ENCODE data around the gene MMP7. TPM values are rescaled to one million over a fixed set of nuclear protein-coding genes. Genes with fewer than 3 reads are reported as not detected.

The MMP7 gene
- total RNA-seq, 1 donor from 2014 or later: not detected

DNA sequence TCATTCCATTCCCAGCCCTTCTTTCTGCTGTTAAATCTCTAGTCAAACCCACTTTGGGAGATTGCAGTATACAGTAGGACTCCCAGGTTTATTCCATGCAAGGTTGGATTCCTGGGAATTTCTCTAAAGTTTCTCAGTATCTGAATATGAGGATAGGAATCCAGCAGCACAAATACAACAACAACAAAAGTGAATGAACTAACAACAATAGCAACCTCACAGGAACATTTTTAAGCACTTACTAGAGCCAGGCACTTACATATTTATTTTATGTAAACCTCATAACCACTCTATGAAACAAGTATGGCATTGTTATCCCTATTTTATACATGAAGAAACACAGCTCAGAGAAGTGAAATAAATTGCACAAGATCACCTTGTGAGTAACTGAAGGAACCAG lies 1.9 kb downstream of the MMP7 start:
- Mint-ChIP-seq H3K4me1 (ENCODE audit: low read depth, unreplicated experiment) (no peaks in the 10 kb centered on the region), H3K36me3 (ENCODE audit: unreplicated experiment) (no peaks in the 10 kb centered on the region), H3K27ac (ENCODE audit: unreplicated experiment) (no peak overlapping the region), H3K9me3 (ENCODE audit: unreplicated experiment) (no peaks in the 10 kb centered on the region), H3K4me3 (ENCODE audit: unreplicated experiment) (no peak overlapping the region), H3K27me3 (ENCODE audit: unreplicated experiment) (no peaks in the 10 kb centered on the region)
- no peak for DNase-seq
- TF ChIP-seq, protein P1, sequence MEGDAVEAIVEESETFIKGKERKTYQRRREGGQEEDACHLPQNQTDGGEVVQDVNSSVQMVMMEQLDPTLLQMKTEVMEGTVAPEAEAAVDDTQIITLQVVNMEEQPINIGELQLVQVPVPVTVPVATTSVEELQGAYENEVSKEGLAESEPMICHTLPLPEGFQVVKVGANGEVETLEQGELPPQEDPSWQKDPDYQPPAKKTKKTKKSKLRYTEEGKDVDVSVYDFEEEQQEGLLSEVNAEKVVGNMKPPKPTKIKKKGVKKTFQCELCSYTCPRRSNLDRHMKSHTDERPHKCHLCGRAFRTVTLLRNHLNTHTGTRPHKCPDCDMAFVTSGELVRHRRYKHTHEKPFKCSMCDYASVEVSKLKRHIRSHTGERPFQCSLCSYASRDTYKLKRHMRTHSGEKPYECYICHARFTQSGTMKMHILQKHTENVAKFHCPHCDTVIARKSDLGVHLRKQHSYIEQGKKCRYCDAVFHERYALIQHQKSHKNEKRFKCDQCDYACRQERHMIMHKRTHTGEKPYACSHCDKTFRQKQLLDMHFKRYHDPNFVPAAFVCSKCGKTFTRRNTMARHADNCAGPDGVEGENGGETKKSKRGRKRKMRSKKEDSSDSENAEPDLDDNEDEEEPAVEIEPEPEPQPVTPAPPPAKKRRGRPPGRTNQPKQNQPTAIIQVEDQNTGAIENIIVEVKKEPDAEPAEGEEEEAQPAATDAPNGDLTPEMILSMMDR (IDR thresholded peaks at IDR 0.05; ENCODE audit: partially characterized antibody, unreplicated experiment): no peak

DNA sequence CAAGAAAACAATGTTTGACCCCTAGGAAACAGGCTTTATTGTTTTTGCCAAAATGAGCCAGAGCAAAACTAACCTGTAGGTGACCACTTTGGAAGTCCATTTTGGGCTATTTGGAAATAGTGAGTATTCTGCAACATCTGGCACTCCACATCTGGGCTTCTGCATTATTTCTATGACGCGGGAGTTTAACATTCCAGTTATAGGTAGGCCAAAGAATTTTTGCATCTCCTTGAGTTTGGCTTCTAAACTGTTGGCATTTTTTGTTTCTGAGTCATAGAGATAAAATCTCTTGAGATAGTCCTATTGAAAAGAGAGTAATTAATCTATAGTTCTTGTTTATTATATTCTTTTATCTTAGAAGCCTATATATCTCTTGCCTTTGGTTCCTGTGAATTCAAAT lies 2.9 kb downstream of the MMP7 start:
- Mint-ChIP-seq H3K27ac (ENCODE audit: unreplicated experiment) (no peak overlapping the region), H3K36me3 (ENCODE audit: unreplicated experiment) (no peaks in the 10 kb centered on the region), H3K4me3 (ENCODE audit: unreplicated experiment) (no peak overlapping the region), H3K4me1 (ENCODE audit: low read depth, unreplicated experiment) (no peaks in the 10 kb centered on the region), H3K9me3 (ENCODE audit: unreplicated experiment) (no peaks in the 10 kb centered on the region), H3K27me3 (ENCODE audit: unreplicated experiment) (no peaks in the 10 kb centered on the region)
- no peak for DNase-seq
- TF ChIP-seq, protein P1 (IDR thresholded peaks at IDR 0.05; ENCODE audit: partially characterized antibody, unreplicated experiment): no peak

DNA sequence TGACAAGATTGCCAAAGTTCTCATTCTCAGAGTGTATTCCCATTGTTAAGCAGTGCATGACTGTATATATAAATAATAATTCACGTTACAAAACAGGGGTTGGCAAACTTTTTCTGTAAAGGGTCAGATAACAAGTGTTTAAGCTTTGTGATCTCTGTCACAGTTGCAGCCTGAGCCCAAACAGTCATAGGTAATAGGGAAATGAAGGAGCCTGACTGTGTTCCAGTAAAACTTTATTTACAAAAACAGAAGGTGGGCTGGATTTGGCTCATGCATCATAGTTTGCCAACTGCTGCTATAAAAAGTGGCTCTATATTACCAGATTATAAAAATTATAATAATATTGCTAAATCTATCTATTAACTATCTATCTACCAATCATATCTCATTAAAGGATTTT lies 3.5 kb downstream of the MMP7 start:
- no peaks in the 10 kb centered on the region for H3K27me3 Mint-ChIP-seq (ENCODE audit: unreplicated experiment)
- H3K36me3 Mint-ChIP-seq (ENCODE audit: unreplicated experiment): no peaks in the 10 kb centered on the region
- no peak for DNase-seq
- H3K4me1 Mint-ChIP-seq (ENCODE audit: low read depth, unreplicated experiment): no peaks in the 10 kb centered on the region
- no peak overlapping the region for H3K4me3 Mint-ChIP-seq (ENCODE audit: unreplicated experiment)
- no peaks in the 10 kb centered on the region for H3K9me3 Mint-ChIP-seq (ENCODE audit: unreplicated experiment)
- TF ChIP-seq, protein P1 (IDR thresholded peaks at IDR 0.05; ENCODE audit: partially characterized antibody, unreplicated experiment): no peak
- H3K27ac Mint-ChIP-seq (ENCODE audit: unreplicated experiment): no peak overlapping the region

DNA sequence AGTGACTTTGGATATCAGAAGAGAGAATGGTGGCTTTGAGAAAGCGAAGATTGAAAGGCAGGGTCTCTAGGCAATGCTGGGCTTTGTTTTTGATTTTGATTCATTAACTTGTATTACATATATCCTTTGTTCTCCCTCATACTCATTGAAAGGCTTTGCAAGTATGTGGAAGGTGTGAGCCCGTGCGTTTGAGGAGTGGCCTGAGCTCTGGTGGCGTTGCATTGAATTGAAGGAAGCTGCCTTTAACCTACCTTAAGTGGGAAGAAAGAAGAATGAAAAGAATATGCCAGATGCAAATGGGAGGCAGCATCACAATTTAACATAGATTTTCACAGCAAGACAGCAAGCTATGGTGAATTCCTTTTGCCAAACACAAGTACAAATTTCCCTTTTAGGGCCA lies 6.7 kb downstream of the MMP7 start:
- no peaks in the 10 kb centered on the region for H3K4me1 Mint-ChIP-seq (ENCODE audit: low read depth, unreplicated experiment)
- DNase-seq: no peak
- no peaks in the 10 kb centered on the region for H3K9me3 Mint-ChIP-seq (ENCODE audit: unreplicated experiment)
- H3K36me3 Mint-ChIP-seq (ENCODE audit: unreplicated experiment): no peaks in the 10 kb centered on the region
- H3K4me3 Mint-ChIP-seq (ENCODE audit: unreplicated experiment): no peak overlapping the region
- no peak overlapping the region for H3K27ac Mint-ChIP-seq (ENCODE audit: unreplicated experiment)
- no peaks in the 10 kb centered on the region for H3K27me3 Mint-ChIP-seq (ENCODE audit: unreplicated experiment)
- TF ChIP-seq, protein P1 (IDR thresholded peaks at IDR 0.05; ENCODE audit: partially characterized antibody, unreplicated experiment): no peak

DNA sequence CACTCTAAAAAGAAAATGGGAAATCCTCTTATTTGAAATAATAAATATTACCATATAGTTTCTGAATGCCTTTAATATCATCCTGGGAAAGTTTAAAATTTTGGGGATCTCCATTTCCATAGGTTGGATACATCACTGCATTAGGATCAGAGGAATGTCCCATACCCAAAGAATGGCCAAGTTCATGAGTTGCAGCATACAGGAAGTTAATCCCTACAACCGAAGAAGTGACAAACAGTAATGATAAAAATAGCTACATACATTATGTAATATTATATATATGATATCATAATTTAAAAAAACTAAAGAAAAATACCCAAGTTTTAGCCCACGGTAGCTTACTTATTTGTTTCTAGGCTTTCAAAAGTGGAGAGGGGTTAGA lies 7.4 kb downstream of the MMP7 start:
- no peak overlapping the region for H3K27ac Mint-ChIP-seq (ENCODE audit: unreplicated experiment)
- no peaks in the 10 kb centered on the region for H3K4me1 Mint-ChIP-seq (ENCODE audit: low read depth, unreplicated experiment)
- no peaks in the 10 kb centered on the region for H3K9me3 Mint-ChIP-seq (ENCODE audit: unreplicated experiment)
- H3K36me3 Mint-ChIP-seq (ENCODE audit: unreplicated experiment): no peaks in the 10 kb centered on the region
- TF ChIP-seq, protein P1 (IDR thresholded peaks at IDR 0.05; ENCODE audit: partially characterized antibody, unreplicated experiment): no peak
- no peak for DNase-seq
- no peaks in the 10 kb centered on the region for H3K27me3 Mint-ChIP-seq (ENCODE audit: unreplicated experiment)
- H3K4me3 Mint-ChIP-seq (ENCODE audit: unreplicated experiment): no peak overlapping the region

Data from glutamatergic neuron (in vitro differentiated cells).